Ectodermal cell (in vitro differentiated cells): ENCODE measurements around the gene SAMD14.

Experiments
- H3K27ac ChIP-seq: 2 replicates; pipeline ENCODE4 v1.7.0; 2013; ENCODE audit warnings: mild to moderate bottlenecking, low read depth, low read length; ENCODE audit not compliant: insufficient read depth, poor library complexity, severe bottlenecking
- H3K27me3 ChIP-seq: 2 replicates; pipeline ENCODE4 v1.7.0; 2013; ENCODE audit warnings: mild to moderate bottlenecking, low read length; ENCODE audit not compliant: insufficient read depth, control insufficient read depth, poor library complexity, severe bottlenecking
- H3K36me3 ChIP-seq: one replicate; pipeline ENCODE4 v1.7.0; 2013; ENCODE audit warnings: low read length; ENCODE audit not compliant: control insufficient read depth, insufficient read depth
- H3K4me1 ChIP-seq: one replicate; pipeline ENCODE4 v1.7.0; 2013; ENCODE audit warnings: low read length; ENCODE audit not compliant: control insufficient read depth, insufficient read depth
- H3K4me3 ChIP-seq: 2 replicates; pipeline ENCODE4 v1.7.0; 2013; ENCODE audit warnings: low read depth, low read length, control low read depth; ENCODE audit not compliant: insufficient read depth
- H3K9me3 ChIP-seq: 2 replicates; pipeline ENCODE4 v1.7.0; 2013; ENCODE audit warnings: mild to moderate bottlenecking, low read length, moderate library complexity; ENCODE audit not compliant: control insufficient read depth
- WGBS, 2 experiments: methylation state at CpG; one replicate each; pipeline ENCODE4 v1.1.7; 2013; ENCODE audit warnings: missing lambda C conversion rate in 2 of 2; 5-methylcytosine and 5-hydroxymethylcytosine counted together

The SAMD14 gene

DNA sequence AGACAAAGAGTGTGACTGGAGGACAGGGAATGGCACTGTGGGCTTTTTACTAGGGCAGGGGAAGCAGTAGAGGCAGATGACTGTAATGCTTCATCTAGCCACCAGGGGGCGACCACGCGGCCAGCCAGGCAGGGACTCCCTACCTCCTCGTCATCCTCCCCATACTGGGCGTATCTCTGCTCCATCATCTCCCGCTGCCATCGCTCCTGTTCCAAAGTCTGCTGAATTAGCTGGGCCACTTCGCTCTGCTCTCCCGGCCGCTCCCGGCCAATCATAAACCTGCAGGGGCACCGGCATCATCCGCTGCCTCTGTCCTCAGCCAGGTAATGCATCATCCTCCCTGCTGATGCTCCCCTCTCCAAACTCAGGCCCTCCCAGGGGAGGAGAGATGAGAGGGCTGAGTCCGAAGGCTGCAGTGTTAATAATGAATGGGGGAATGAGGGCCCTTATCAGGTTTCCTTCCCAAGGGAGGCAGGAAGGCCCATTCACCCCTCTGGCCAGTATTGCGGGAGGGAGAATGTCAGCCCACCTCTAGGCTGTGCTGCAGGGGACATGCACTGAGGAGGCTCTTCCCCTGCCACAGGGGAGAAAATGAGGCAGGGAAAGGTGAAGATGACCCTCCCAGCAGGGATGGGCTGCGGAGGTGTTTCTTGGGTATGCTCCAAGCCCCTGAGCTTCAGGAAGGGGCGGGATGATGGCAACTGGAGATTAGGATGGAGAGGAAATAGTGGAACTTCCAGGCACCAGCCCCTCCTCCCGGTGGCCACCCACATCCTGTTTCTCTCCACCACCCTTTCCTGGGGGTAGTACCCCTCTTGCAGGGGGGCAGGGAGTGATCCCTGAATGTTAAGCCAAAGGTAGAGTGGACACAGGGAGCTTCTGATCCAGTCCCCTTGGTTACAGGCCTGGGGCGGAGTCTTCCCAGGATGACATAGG is 10.3 kb upstream of the SAMD14 start:
- Histone ChIP-seq H3K4me1 (peaks cover 6% of the 10 kb centered on the region), H3K27me3 (no peaks in the 10 kb centered on the region), H3K27ac (no peak overlapping the region), H3K9me3 (no peaks in the 10 kb centered on the region), H3K4me3 (no peak overlapping the region), H3K36me3 (peaks cover 54% of the 10 kb centered on the region)
- 42 to 43% methylated on average over 19 of the region's 19 CpGs for WGBS, 2 experiments

DNA sequence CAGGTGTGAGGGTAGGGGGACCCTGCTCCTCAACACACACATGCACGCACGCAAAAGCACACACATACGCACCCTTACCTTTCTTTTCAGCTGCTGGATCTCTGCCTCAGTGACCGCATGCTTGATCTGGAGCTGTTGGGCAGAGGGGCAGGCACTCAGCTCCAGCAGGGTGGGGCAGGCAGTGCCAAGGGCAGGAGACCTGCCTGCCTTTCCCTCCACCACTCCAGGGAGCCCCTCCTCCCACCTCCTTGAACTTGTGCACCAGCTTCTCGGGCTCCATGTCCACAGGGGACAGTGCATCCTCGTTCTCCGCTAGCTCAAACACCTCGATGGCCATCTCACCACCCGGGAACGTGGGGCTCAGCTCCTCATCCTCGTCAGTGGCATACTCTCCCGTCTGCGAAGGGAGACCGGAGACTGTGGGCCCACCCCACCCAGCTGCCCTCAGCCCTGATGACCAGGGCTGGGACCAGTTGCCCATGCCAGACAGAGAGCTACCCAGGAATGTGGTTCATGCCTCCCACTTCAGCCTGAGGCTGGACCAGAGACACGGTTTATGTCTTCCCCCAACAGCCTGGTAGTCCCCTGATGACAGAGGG is 9.3 kb upstream of the SAMD14 start:
- WGBS, 2 experiments = 92 to 94% methylated on average over 15 of the region's 15 CpGs
- Histone ChIP-seq H3K9me3 (no peaks in the 10 kb centered on the region), H3K4me1 (peaks cover 6% of the 10 kb centered on the region), H3K27ac (no peak overlapping the region), H3K4me3 (no peak overlapping the region), H3K27me3 (no peaks in the 10 kb centered on the region), H3K36me3 (peaks cover 47% of the 10 kb centered on the region)

DNA sequence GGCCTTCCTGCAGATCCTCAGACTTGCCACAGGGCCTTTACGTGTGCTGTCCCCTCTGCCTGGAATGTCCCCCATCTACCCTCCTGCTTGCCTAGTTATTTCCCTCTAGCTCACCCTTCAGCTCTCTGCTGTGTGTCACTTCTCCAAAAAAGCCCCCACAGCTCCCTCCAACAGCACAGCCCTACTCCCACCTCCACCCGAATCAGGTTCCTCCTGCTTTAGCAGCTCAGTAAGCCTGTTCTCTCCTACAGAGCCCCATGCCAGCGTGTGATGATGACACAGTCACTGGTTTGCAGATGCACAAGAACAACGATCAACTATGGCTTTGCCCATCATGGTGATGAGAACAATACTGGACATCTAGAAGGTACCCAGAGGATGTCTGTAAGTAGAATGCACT is 7.1 kb upstream of the SAMD14 start:
- 92 to 94% methylated on average over 4 of the region's 4 CpGs for WGBS, 2 experiments
- Histone ChIP-seq H3K27ac (no peak overlapping the region), H3K9me3 (no peaks in the 10 kb centered on the region), H3K27me3 (no peaks in the 10 kb centered on the region), H3K4me3 (no peak overlapping the region), H3K36me3 (peaks cover 32% of the 10 kb centered on the region), H3K4me1 (peaks cover 6% of the 10 kb centered on the region)

DNA sequence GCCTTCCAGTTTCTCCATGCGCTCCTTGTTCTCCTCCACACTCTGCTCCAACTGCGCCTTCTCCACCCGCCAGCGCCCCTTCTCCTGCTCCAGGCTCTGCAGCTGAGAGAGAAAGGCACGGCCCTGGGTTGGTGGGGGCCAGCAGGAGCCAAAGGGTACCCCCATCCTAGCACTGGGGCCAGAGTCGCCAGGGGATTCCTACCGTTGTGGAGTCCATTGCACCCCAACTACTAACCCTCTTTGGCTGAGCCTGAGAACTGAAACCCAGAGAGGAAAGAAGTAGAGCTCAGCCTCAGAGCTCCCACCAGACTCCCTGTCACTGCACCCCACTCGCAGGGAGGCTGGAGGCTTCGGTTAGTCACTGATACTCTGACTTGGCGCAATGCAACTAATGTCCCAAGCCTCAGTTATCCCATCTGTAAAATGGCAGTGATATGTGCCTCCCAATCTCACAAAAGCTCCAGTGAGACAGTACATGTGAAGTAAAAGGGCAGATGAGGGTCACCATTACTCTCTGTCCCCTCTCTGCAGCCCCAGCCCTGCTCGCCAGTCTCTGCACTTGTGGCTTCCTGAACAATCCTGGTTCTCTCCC is 6.2 kb upstream of the SAMD14 start:
- Histone ChIP-seq H3K4me3 (no peak overlapping the region), H3K27me3 (no peaks in the 10 kb centered on the region), H3K36me3 (peaks cover 26% of the 10 kb centered on the region), H3K27ac (no peak overlapping the region), H3K9me3 (no peaks in the 10 kb centered on the region), H3K4me1 (peaks cover 6% of the 10 kb centered on the region)
- 94% methylated on average over 11 of the region's 11 CpGs for WGBS, 2 experiments

DNA sequence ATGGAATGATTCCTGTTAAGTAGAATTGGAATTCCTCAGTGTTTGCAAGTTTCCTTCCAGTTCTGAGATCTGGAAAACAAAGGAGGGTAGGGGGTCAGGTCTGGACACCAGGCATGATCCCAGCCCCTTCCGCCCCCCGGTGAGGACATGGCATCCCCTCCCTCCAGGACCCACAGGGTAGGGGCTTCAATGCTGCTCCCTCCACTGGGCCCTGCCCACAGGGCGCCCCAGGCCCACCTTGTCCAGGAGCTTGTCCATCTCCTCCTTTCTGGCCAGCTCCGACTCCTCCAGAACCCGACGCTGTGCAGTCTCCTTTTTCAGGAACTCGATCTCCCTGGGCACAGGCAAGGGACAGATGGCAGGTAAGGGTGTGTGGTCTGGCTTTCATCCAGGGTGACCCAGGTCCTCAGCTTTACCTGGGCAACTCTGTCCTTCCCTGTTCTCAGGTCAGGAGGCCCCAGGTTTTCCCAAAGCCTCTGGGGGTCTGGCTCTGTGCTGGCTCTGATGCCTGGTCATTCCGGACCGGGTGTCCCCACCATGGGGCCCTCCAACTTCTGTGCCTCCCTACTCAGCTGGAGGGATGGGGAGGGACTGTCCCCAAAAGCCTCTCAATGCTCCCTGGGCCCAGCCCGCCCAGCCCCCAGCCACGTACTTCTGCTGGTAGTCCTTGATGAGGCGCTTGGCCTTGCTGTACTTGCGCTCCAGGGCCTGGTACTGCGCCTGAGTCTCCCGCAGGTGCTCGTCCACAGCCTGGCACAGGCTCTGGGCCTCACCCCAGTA is 5.5 kb upstream of the SAMD14 start:
- Histone ChIP-seq H3K4me1 (peaks cover 9% of the 10 kb centered on the region), H3K27me3 (peaks cover 5% of the 10 kb centered on the region), H3K9me3 (no peaks in the 10 kb centered on the region), H3K4me3 (no peak overlapping the region), H3K27ac (no peak overlapping the region), H3K36me3 (peaks cover 20% of the 10 kb centered on the region)
- 90 to 94% methylated on average over 16 of the region's 16 CpGs for WGBS, 2 experiments

DNA sequence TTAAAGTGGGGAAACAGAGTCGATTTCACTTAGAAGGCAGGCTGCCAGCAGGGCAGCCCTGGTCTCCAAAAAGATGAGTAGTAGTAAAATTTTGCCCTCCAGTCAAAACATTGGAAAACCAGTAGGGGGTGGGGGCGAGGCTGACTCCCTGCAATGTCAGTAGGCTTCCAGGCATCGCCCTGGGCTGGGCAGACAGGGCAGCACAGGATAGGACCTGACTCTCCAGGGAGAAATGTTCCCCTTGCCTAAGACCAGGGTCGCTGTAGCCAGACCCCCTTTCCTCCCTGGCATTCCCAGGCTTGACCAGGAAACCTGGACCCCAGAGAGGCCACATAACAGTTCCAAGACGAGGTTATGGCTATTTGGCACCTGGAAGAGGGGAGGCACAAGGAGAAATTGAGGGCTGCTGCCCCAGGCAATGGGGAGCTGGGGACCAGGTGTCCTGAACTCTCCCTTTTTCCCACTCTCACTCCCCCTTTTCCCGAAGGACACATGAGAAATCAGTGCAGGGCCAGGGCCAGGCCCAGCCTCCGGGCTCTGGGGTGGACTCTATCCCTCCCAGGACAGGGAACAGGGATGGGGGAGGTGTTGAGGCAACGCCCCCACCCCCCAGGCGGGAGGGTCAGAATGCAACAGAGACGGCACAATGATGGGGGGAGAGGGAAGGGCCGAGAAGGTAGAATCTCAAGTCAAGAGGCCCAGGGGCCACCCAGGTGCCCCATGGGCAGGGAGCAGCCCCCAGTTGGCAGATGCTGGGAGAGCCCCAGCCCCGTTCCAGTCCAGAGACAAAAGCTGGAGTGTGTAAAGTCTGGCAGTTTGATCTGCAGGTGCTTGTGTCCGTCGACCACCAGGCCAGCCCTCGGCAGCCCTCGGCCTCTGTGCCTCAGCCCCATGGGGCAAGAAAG is 4.5 kb upstream of the SAMD14 start:
- no peak overlapping the region for H3K4me3 ChIP-seq
- H3K9me3 ChIP-seq = no peaks in the 10 kb centered on the region
- peaks cover 5% of the 10 kb centered on the region for H3K4me1 ChIP-seq
- peaks cover 17% of the 10 kb centered on the region for H3K36me3 ChIP-seq
- H3K27me3 ChIP-seq = peaks cover 12% of the 10 kb centered on the region
- H3K27ac ChIP-seq = no peak overlapping the region
- 68 to 69% methylated on average over 16 of the region's 16 CpGs for WGBS, 2 experiments

DNA sequence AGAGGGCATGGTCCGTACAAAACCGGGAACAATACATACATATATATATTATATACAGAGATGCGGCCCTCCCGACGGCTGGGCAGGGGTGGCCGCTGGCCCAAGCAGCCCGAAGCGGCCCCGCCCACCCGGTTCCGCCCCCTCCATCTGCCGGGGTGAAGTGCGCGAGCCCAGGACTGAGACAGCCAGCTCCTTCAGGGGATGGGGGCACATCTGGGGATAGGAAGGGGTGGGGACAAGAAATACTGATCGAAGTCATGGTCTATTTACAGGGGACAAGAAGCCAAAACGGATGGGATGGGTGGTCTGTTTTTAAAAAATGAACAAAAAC is 3.8 kb upstream of the SAMD14 start:
- peaks cover 15% of the 10 kb centered on the region for H3K27me3 ChIP-seq

DNA sequence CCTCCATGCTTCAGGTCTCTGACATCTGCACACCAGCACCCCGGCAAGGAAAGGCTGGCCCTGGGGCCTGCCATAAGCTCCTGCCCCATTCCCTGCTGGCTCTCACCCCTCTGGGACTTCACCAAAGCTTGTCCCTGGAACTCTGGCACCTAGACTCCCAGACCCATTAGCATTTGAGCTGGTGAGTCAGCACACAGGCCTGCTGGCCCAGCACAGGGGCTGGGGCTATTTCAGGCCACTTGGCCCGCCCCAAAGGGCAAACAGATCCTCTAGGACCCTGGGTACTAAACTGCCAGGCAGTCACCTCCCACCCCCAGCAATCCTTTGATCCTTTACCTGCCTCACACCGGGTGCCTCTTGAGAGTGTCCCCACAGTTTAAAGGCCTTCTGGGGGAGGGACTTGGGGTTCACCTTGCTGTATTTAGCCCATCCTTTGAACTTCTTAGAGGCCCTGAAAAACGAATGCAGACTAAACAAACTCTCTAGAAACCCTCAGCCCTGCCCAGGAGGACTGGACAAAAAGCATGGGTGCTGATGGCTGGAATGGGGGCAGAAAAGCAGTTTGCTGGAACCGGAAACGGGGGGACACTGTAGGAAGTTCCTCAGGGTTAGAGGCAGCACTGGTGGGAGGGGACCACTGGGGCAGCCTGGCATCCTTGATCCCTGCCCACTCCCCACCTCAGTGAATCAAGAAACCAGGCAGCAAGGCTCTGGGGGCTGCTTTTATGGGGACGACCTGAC is 3.2 kb upstream of the SAMD14 start:
- H3K4me1 ChIP-seq = peaks cover 5% of the 10 kb centered on the region
- no peak overlapping the region for H3K4me3 ChIP-seq
- H3K27me3 ChIP-seq = peaks cover 15% of the 10 kb centered on the region
- no peak overlapping the region for H3K27ac ChIP-seq
- H3K36me3 ChIP-seq = peaks cover 6% of the 10 kb centered on the region
- 49 to 59% methylated on average over 6 to 7 of the region's 7 CpGs for WGBS, 2 experiments
- no peaks in the 10 kb centered on the region for H3K9me3 ChIP-seq

More for the DNA sequence above, 3.8 kb upstream of the SAMD14 start:
- no peak overlapping the region for H3K27ac ChIP-seq
- peaks cover 11% of the 10 kb centered on the region for H3K36me3 ChIP-seq
- no peak overlapping the region for H3K4me3 ChIP-seq
- H3K9me3 ChIP-seq = no peaks in the 10 kb centered on the region
- H3K4me1 ChIP-seq = peaks cover 5% of the 10 kb centered on the region
- 26 to 28% methylated on average over 14 to 16 of the region's 16 CpGs for WGBS, 2 experiments
